Naive B cell (primary cell): ENCODE results near the gene GAL. TPM values are rescaled to one million over a fixed set of nuclear protein-coding genes. Genes with fewer than 3 reads are reported as not detected.
A peak's percentile ranks its signal among the peaks of the same experiment; 100 is the strongest.

Experiments
- ATAC-seq, 2 donors: fragments of 150-1000 bp; cut with Tn5 transposase; 2 replicates each; pipeline ENCODE4 v1.10.0; 2021; ENCODE audit warnings: low read depth in 2 of 2, mild to moderate bottlenecking in 2 of 2, moderate library complexity in 2 of 2
- DNase-seq: peaks from one replicate; pipeline ENCODE4 v3.0.0; 2022
- H3K27ac Mint-ChIP-seq, 6 donors: one replicate each; pipeline ENCODE4 v1.8.0; 2020 to 2022; ENCODE audit warnings: mild to moderate bottlenecking in 6 of 6, mixed read lengths in 6 of 6, moderate library complexity in 5 of 6, inconsistent platforms in 2 of 6
- H3K27me3 Mint-ChIP-seq, 3 donors: one replicate each; pipeline ENCODE4 v1.8.0; 2021 to 2022; ENCODE audit warnings: mixed read lengths in 3 of 3, mild to moderate bottlenecking in 1 of 3
- H3K36me3 Mint-ChIP-seq, 2 donors: one replicate each; pipeline ENCODE4 v1.8.0; 2020 to 2022; ENCODE audit warnings: mixed read lengths in 2 of 2, inconsistent platforms in 1 of 2, mild to moderate bottlenecking in 1 of 2
- H3K4me1 Mint-ChIP-seq, 3 donors: one replicate each; pipeline ENCODE4 v1.8.0; 2020 to 2022; ENCODE audit warnings: mixed read lengths in 3 of 3, inconsistent platforms in 1 of 3, mild to moderate bottlenecking in 1 of 3, moderate library complexity in 1 of 3
- H3K4me3 Mint-ChIP-seq, 8 donors: one replicate each; pipeline ENCODE4 v1.8.0; 2020 to 2022; ENCODE audit warnings: mild to moderate bottlenecking in 8 of 8, mixed read lengths in 8 of 8, moderate library complexity in 8 of 8, inconsistent platforms in 2 of 8
- H3K9me3 Mint-ChIP-seq, 7 donors: one replicate each; pipeline ENCODE4 v1.8.0; 2020 to 2022; ENCODE audit warnings: mixed read lengths in 7 of 7, mild to moderate bottlenecking in 5 of 7, inconsistent platforms in 2 of 7, moderate library complexity in 1 of 7
- polyA plus RNA-seq, 6 donors: library from polyadenylated mRNA; unstranded; fragments of 300-500 nt; fragmentation: Illumina TruSeq; gene quantifications; one replicate each; pipeline ENCODE4 v1.2.3, GENCODE V29; 2021; ENCODE audit warnings: low read depth in 6 of 6

Gene GAL
- polyA plus RNA-seq, 6 donors from 2014 or later: not detected

DNA sequence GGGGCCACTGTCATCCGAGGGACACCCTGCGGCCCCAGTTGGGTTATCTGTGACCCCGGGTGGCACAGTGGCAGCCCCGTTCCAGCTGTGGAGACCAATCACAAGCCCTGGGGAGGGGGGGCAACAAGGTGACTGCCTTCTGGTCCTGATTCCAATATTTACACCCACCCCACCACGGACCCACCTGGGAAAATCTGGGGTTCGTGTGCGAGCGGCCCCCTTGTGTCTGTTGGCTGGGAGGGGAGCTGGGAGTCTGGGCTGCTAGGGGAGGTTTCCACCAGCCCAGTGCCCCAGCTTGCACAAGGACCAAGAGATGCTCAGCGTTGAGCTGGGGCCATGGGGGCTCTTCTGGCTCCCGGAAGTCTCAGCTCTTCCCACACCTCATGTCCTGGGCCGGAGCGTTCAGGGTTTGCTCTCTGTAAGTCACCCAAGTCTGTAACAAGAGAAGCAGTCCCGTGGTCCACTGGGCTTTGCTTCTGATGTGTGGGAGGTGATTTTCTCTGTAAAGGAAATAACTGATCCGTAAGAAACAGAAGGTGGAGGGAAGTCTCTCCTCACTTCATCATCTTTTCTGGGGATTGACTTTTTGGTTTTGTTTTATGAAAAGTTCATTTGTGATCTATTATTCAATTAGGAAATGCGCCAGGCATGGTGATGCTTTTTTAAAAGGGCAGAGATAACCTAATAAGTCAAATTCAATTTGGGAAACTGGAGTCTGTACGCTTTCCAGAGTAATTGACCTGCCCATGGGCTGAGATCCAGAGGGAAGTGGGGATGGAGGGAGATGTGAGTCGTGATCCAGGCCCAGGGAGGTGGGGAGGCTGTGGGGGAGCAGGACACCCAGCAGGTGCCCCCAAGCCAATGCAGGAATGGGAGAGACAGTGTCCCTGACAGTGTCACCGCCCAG, 22.4 kb upstream of the GAL start:
- DNase-seq: no peak
- no peaks in the 10 kb centered on the region for H3K36me3 Mint-ChIP-seq
- no peaks in the 10 kb centered on the region for H3K4me1 Mint-ChIP-seq
- no peak overlapping the region for H3K27ac Mint-ChIP-seq
- H3K27me3 Mint-ChIP-seq: peaks cover 9 to 70% (median 36%) of the 10 kb centered on the region in 3 donors
- H3K9me3 Mint-ChIP-seq: peaks cover 0 to 7% (median 4%) of the 10 kb centered on the region in 7 donors
- H3K4me3 Mint-ChIP-seq: no peak overlapping the region
- ATAC-seq: no peak

DNA sequence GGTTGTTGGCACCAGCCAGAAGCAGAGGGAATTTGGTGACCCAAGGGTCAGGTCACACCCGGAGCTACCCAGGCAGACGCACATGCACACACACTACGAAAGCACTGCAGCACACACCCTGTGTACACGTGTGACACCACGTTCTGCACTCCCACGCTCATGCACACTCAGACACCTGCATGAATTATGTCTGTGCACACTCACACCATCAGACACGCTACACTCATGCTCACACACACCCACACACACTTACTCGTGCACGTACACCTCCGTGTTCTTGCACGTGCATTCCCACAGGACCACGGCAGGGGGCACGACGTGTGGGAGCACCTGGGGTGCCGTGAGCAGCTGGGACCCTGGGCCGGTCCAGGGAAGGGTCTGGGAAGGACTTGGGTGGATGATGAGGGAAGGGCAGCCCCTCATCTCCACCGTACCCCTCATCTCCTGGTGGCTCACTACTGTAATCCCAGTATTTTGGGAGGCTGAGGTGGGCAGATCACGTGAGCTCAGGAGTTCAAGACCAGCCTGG, 20.8 kb upstream of the GAL start:
- DNase-seq: no peak
- Mint-ChIP-seq H3K27ac (no peak overlapping the region), H3K4me1 (no peaks in the 10 kb centered on the region), H3K36me3 (no peaks in the 10 kb centered on the region), H3K27me3 (peaks cover 9 to 63% (median 30%) of the 10 kb centered on the region in 3 donors), H3K9me3 (peaks cover 0 to 7% (median 3%) of the 10 kb centered on the region in 7 donors), H3K4me3 (no peak overlapping the region)
- no peak for ATAC-seq

DNA sequence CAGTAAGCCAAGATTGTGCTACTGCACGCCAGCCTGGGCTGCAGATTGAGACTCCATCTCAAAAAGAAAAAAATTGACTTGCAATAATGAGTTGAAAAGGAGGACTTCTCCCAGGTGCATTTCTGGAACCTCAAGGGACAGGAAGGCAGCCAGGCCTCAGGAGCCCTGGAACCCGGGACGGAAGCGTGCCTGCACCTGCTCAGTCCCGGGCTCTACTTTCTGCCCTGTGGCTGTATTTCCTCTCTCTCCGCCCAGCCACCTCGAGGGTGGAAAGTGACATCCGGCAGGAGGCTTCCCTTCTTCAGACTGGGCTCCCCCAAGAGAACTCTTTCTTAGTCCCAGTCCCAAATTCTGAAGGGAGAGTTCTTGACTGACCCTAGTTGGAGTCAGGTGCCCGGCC, 20.2 kb upstream of the GAL start:
- H3K4me3 Mint-ChIP-seq: no peak overlapping the region
- H3K27me3 Mint-ChIP-seq: peaks cover 9 to 57% (median 30%) of the 10 kb centered on the region in 3 donors
- peaks cover 0 to 7% (median 3%) of the 10 kb centered on the region in 7 donors for H3K9me3 Mint-ChIP-seq
- no peaks in the 10 kb centered on the region for H3K36me3 Mint-ChIP-seq
- H3K27ac Mint-ChIP-seq: no peak overlapping the region
- no peak for ATAC-seq
- no peak for DNase-seq
- no peaks in the 10 kb centered on the region for H3K4me1 Mint-ChIP-seq

DNA sequence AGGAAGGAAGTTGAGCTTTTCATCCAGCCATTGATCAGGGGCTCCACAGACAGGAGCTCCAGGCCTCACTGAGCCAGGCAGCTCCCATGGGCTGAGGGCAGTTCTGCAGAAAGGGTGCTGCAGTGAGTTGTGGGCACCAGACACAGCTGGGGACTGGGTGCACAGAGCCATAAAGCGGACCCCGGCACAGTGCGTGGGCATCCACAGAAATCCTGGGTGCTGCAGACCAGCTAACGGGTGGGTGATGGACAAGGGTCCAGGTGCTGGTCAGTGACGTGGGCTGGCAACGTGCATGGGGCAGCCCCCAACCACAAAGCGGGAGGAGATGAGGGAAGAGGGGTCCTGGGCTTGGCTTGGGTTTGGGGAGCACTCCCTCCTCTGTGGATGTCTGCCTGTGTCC, 19.4 kb upstream of the GAL start:
- no peak for DNase-seq

DNA sequence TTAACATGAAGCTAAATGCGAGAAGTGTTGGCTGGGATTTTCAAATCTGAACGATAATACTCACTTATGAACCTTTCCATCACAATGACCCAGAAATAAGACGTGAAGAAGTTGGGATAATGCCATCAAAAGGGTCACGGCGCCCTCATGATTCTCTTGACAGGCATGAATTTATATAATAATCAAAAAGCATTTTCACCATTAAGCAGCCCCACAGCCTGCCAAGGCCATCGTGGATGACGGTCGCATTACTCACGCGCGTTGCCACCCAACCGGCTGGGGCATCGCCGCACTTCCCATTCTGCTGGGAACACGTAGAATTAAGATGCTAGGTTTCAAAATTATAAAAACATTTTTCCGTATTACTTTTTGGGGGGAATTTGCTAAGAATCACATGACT, 18.9 kb upstream of the GAL start:
- H3K36me3 Mint-ChIP-seq: no peaks in the 10 kb centered on the region
- peaks cover 9 to 50% (median 30%) of the 10 kb centered on the region in 3 donors for H3K27me3 Mint-ChIP-seq
- DNase-seq (no peak), ATAC-seq (no peak)
- H3K27ac Mint-ChIP-seq: no peak overlapping the region
- no peaks in the 10 kb centered on the region for H3K4me1 Mint-ChIP-seq
- H3K9me3 Mint-ChIP-seq: peaks cover 0 to 7% (median 3%) of the 10 kb centered on the region in 7 donors
- H3K4me3 Mint-ChIP-seq: no peak overlapping the region

More for the DNA sequence above, 19.4 kb upstream of the GAL start:
- H3K27me3 Mint-ChIP-seq: peaks cover 9 to 55% (median 30%) of the 10 kb centered on the region in 3 donors
- H3K27ac Mint-ChIP-seq: no peak overlapping the region
- no peaks in the 10 kb centered on the region for H3K36me3 Mint-ChIP-seq
- peaks cover 0 to 7% (median 3%) of the 10 kb centered on the region in 7 donors for H3K9me3 Mint-ChIP-seq
- no peaks in the 10 kb centered on the region for H3K4me1 Mint-ChIP-seq
- H3K4me3 Mint-ChIP-seq: no peak overlapping the region
- ATAC-seq: no peak

DNA sequence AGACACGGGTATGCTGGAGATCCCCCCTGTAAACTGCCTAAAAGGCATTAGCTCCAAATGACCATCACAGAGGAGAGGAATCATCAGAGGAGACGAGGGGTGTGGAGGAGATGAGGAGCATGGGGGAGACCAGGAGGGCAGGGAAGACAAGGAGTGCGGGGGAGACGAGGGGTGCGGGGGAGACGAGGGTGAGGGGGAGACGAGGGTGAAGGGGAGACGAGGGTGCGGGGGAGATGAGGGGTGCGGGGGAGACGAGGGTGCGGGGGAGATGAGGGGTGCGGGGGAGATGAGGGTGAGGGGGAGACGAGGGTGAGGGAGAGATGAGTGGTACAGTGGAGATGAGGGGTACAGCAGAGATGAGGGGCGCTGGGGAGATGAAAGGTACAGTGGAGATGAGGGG, 17.5 kb upstream of the GAL start:
- Mint-ChIP-seq H3K36me3 (no peaks in the 10 kb centered on the region), H3K4me3 (no peak overlapping the region), H3K27ac (no peak overlapping the region), H3K4me1 (no peaks in the 10 kb centered on the region), H3K9me3 (peaks cover 0 to 7% (median 5%) of the 10 kb centered on the region in 7 donors), H3K27me3 (peaks cover 9 to 37% (median 30%) of the 10 kb centered on the region in 3 donors)
- ATAC-seq (no peak), DNase-seq (no peak)

DNA sequence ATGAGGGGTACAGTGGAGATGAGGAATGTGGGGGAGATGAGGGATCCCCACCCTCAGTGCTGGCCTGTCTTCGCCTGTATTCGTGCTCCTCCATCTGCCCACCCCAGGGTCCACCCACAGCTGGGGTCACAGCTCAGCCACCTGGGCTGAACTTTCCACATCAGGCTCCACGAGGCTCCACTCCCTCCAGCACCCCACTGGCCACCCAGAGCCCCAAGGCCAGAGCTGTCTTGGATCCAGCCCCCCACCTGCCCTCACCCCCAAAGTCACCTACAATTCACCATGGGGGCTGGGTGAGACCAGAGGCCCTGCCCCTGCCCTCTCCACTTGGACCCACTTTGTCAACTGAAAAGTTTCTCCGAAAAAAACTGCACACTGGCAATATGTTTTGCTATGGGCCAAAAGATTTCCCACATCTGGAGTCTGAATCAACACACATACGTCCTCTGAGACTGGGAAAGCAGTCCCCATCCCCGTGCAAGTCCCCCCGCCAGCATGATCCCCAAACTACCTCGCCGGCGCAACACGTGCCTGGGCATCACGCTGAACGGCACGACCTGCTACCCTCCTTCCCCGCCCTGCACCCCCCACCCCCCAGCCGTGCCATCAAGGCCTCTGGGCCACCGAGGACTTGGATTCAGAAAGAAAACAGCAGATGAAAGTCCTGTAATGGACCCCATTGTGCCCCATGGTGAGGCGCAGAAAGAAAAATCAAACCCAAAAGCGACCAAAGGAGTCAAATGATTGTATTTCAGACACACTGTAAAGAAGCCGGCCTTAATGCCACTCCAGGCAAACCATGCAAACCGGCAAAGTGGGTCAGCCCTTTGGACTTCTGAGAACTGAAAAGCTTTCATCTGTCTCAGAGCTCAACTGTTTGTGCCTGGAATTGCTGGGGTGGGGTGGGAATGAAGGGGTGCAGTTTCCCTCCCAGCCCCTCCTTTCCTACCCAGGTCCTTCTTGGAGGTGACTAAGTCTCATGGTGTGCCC, 16.5 kb upstream of the GAL start:
- H3K4me3 Mint-ChIP-seq: peak overlapping the region in 1 of 8 donors; percentile 61
- peaks cover 5 to 31% (median 26%) of the 10 kb centered on the region in 3 donors for H3K27me3 Mint-ChIP-seq
- no peaks in the 10 kb centered on the region for H3K4me1 Mint-ChIP-seq
- DNase-seq: no peak
- peaks cover 0 to 3% (median 0%) of the 10 kb centered on the region in 7 donors for H3K9me3 Mint-ChIP-seq
- H3K27ac Mint-ChIP-seq: no peak overlapping the region
- no peaks in the 10 kb centered on the region for H3K36me3 Mint-ChIP-seq
- ATAC-seq: no peak

DNA sequence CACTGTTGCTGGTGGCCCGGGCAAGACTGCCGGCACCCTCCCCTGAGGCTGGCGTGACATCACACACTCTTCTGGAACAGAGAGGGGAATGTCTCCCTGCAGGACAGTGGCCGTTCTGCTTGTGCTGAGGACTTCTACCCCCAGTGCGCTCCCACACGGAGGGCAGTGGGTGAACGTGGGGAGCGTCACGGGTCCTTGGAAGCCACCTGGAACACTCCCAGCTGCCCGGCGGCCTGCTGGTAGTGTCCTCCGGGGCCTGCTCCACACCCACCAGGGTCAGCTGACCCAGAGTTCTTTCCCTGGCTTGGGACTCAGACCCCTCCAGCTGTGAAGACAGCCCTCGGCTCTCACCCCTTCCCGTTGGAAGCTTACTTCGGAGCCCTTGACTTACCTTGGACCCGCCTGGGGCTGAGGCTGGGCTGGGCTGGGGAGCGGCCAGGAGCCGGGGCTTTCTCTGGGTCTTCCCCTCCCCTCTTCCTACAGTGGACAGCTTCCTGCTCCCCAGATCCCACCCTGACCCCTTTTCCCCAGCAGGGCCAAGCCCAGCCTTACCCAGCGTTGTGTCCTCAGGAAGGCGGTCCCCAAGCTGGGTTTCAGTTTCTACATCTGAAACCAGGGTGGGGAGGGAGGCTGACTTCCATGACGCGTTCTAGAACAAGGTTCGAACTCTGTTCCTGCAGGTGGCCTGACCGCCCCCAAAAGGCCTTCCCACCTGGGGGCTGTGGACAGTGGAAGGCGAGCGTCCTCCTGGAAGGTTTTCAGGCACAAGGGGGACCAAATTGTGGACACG, 14.8 kb upstream of the GAL start:
- H3K36me3 Mint-ChIP-seq: no peaks in the 10 kb centered on the region
- no peak overlapping the region for H3K27ac Mint-ChIP-seq
- DNase-seq: no peak

DNA sequence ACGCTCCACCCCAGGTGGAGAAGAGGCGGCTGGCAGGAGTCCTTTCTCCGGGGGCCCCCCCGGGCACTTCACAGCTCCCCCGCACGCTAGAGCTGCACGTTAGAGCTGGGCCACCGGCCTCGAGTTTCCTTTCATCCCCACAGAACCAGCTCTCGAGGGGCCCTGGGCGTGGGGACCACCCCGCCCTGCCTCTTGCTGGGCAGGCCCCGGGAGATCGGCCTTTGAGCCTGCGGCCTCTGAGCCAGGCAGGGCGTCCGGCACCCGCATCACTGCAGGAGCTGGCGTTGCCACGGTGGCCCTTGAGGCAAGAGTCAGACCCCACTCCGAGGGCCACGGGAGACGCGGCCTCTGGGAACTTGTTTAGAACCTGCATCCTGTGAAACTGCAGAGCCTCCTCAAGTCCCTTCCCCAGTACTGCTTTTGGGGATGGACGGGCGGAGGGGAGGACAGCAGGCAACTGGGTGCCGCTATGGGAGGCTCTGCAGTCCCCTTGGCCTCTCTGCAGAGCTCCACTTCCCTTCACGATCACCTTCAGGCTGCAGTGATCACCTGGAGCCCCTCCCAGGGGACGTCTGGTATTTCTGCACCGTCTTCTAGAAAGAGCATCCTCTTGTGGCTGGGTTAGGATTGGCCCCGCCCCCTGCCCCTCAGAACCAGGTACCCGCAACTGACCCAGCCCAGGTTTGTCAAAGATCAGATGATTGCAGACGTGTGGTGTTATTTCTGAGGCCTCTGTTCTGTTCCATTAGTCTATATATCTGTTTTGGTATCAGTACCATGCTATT, 13.9 kb upstream of the GAL start:
- no peak for DNase-seq
- no peaks in the 10 kb centered on the region for H3K36me3 Mint-ChIP-seq

More for the DNA sequence above, 14.8 kb upstream of the GAL start:
- Mint-ChIP-seq H3K27me3 (peaks cover 5 to 30% (median 28%) of the 10 kb centered on the region in 3 donors), H3K4me1 (no peaks in the 10 kb centered on the region), H3K4me3 (no peak overlapping the region), H3K9me3 (peaks cover 0 to 5% (median 0%) of the 10 kb centered on the region in 7 donors)
- ATAC-seq: no peak

DNA sequence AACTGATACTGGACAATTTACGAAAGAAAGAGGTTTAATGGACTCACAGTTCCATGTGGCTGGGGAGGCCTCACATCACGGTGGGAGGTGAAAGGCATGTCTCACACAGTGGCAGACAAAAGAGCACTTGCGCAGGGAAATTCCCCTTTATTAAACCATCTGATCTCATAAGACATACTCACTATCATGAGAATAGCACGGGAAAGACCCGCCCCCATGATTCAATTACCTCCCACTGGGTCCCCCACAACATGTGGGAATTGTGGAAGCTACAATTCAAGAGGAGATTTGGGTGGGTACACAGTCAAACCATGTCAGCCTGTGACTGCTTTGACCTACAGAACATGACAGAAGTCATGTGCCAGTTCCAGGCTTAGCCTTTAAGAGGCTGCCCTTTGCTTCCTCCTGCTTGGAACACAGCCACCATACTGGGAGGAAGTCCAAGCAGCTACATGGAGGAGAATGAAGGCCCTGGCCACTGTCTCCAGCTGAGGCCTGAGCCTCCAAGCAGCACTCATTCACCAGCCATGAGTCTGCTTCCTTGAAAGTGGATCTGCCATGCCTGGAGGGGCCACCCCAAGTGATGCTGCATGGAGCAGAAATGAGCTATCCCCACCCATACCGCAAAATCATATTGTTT, 10.9 kb upstream of the GAL start:
- peaks cover 0 to 7% (median 0%) of the 10 kb centered on the region in 7 donors for H3K9me3 Mint-ChIP-seq
- H3K4me3 Mint-ChIP-seq: no peak overlapping the region
- H3K27ac Mint-ChIP-seq: no peak overlapping the region
- H3K27me3 Mint-ChIP-seq: peaks cover 4 to 25% (median 9%) of the 10 kb centered on the region in 3 donors
- DNase-seq (no peak), ATAC-seq (no peak)
- H3K36me3 Mint-ChIP-seq: no peaks in the 10 kb centered on the region
- H3K4me1 Mint-ChIP-seq: no peaks in the 10 kb centered on the region

More for the DNA sequence above, 13.9 kb upstream of the GAL start:
- peaks cover 1 to 27% (median 20%) of the 10 kb centered on the region in 3 donors for H3K27me3 Mint-ChIP-seq
- H3K4me1 Mint-ChIP-seq: no peaks in the 10 kb centered on the region
- no peak overlapping the region for H3K4me3 Mint-ChIP-seq
- ATAC-seq: no peak
- peaks cover 0 to 6% (median 0%) of the 10 kb centered on the region in 7 donors for H3K9me3 Mint-ChIP-seq
- no peak overlapping the region for H3K27ac Mint-ChIP-seq

DNA sequence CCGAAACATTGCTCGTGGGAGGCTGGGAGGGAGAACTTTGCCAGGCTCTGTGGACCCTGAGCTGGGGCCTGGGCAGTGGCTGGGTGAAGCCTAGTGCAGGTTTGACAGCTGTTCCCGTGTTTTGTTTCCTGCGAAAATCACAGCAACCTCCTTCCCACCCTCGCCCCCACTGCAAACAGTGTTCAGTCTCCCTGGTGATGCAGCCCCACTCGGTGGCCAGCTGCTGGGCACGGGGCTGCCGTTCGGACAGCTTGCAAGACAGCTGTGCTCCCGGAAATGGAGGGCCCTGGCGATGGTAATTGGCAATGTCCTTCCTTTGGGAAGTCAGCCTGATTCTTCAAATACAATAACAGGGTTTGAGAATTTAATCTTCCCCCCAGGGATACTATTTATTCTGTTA, 10.4 kb upstream of the GAL start:
- ATAC-seq (no peak), DNase-seq (no peak)
- Mint-ChIP-seq H3K9me3 (peaks cover 0 to 7% (median 0%) of the 10 kb centered on the region in 7 donors), H3K27me3 (peaks cover 9 to 25% (median 10%) of the 10 kb centered on the region in 3 donors), H3K36me3 (no peaks in the 10 kb centered on the region), H3K4me3 (no peak overlapping the region), H3K4me1 (no peaks in the 10 kb centered on the region), H3K27ac (no peak overlapping the region)
